Transverse colon (tissue), 4 donors: Measurements from ENCODE around the gene CADM2.

Experiments
- CTCF ChIP-seq, 5 experiments: fragments of 200-600 bp in 3 of 5; fragments of 450-650 bp in 2 of 5; sonication (generic) in 3 of 5; IDR thresholded peaks; 1 replicate in 2 of 5; 2 replicates in 3 of 5; pipeline ENCODE4 v1.5.1; 2016 to 2017; ENCODE audit warnings: antibody characterized with exemption in 5 of 5, inconsistent platforms in 3 of 5, mild to moderate bottlenecking in 2 of 5, moderate library complexity in 1 of 5
- POLR2A ChIP-seq: fragments of 450-650 bp; IDR thresholded peaks from one replicate; pipeline ENCODE4 v1.6.1; 2016; ENCODE audit warnings: antibody characterized with exemption, mild to moderate bottlenecking, moderate library complexity
- POLR2AphosphoS5 ChIP-seq, 3 donors: sonication (generic); formaldehyde crosslinking; IDR thresholded peaks; one replicate each; pipeline ENCODE4 v1.6.1; 2016; ENCODE audit warnings: antibody characterized with exemption in 3 of 3

- TF ChIP-seq CTCF (IDR thresholded peaks at IDR 0.05) (peak; percentile 60 to 87 (median 77)), POLR2AphosphoS5 (IDR thresholded peaks at IDR 0.05) (no peak), POLR2A (no peak)
These were observed 617.4 kb downstream of the CADM2 start for GRCh38 chr3:85576091-85576690.
